Embryonic facial prominence (tissue), 1 donor: Measurements from ENCODE around the gene ATG4B.
"Not testable (repeated sequence)": the region's sequence is repeated elsewhere in the genome, so short reads cannot be mapped to it uniquely, and the experiment has no call there.

Source experiments
- DNase-seq: peaks from one replicate; pipeline ENCODE4 v3.0.0-alpha.2; 2016; ENCODE audit errors: extremely low spot score

The ATG4B gene

GRCh38 chr2:241640165-241640795 is 2.8 kb downstream of the ATG4B start:
- no peak for DNase-seq

- no peak for DNase-seq
Observed at GRCh38 chr2:241641631-241642030, 4.1 kb downstream of the ATG4B start.

DNA sequence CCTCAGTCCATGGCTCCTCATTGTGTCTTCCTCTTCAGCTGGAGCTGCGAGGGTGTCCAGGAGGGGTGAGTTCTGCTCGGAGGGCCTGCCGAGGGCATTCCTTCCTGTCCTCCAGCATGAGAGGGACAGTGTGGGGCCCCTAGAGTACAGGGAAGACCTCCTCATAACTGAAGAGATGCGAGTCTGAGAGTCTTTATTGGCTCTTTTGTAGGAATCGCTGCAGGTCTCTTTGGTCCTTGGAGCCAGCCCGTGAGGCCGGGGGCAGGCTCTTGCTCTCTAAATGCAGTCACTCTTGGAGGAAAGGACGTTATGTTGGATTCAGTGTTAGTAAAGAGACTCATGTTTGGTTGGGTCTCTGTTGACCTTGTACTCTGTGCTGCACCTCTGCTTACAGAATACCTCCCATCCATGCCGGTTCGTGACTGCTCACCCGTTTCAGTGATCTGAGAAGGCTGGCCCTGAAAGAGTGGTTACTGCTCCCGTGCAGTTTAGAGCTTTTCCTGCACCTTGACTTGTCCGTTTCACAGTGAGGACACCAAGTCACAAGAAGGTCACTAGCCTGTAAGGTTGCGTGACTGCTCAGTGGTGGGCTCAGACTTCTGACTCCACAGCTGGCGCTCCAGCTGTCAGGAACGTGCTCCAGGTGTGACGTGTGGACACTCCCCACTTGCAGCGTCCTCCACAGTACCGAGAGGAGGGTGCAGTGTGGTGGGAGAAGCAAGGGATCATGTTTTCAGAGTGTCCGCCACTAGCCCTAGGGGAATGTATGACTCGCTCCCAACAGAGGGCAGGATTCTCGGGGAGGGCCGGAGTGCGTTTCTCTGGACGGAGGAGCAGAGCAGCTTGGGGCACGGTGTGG is 7.8 kb downstream of the ATG4B start:
- no peak for DNase-seq

- no peak for DNase-seq
Observed at GRCh38 chr2:241645915-241646645, 8.6 kb downstream of the ATG4B start.

DNA sequence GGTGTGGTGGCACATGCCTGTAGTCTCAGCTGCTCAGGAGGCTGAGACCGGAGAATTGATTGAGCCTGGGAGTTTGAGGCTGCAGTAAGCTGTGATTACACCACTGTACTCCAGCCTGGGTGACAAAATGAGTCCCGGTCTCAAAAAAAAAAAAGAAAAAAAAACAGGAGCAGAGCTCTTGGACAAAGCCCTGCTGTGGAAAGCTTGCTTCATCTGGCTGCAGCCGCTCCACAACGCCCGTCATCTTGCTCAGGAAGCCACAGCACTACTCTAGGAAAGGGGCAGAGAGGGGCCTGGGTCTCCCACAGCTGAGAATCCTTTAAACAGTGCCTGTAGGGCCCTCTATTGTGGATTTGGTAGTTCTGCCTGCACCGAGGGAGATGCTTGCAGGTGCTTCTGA is 11.0 kb downstream of the ATG4B start:
- DNase-seq, result no peak

GRCh38 chr2:241649404-241649803 is 11.9 kb downstream of the ATG4B start:
- no peak for DNase-seq

GRCh38 chr2:241649927-241650326 is 12.4 kb downstream of the ATG4B start:
- no peak for DNase-seq

DNA sequence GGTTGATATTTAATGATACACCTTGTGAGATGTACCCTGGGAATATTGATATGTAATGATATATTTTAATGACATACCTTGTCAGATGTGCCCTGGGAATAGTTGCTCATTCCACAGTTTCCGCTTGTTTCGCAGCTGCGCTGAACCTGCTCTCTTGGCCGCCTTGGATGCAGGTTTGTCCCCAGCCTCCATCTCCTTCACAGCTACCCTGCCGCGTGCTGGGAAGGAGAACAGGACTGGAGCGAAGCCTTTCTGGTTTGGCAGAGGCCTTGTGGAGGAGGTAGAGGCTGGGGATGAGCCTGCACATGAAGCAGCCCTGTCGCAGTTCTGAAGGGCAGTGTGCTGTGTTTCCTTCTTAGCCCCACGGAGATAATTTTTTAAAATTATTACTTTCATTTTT is 14.6 kb downstream of the ATG4B start:
- no peak for DNase-seq

DNA sequence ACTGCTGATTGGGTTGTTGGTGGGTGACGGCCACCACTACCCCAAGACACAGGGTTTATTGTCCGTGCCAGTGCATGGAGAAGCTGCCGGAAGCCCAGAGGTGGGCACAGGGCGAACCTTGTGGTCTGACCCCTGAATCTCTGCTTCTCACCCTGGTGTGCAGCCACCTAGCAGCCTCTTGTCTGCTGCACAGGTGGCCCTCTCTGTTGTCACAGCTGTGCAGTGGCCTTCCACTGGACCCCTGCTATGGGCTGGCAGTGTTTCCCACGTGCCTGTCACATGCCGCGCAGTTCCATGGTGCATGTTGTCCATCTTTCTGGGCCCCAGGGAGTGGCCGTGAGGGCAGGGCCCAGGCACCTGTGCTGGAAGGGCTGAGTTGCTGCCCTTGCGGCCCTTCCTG is 15.2 kb downstream of the ATG4B start:
- no peak for DNase-seq

GRCh38 chr2:241653210-241653750 is 15.8 kb downstream of the ATG4B start:
- DNase-seq, result no peak

DNA sequence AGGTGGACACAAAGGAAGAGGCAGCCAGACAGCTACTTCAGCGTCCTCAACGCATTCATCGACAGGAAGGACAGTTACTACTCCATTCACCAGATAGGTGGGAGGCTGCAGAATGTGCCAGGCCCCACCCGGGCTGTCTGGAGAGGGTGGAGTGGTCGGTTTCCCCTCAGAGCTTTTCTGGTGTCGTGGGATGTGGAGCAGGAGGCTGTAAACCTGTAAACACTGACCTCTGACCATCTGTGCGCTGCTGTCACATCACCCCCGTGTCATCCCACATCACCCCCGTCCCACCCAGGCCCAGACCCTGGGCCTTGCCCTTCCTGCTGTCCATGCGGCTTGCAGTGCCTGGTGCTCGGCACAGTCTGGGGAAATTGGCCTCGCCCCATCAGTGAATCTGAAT is 17.1 kb downstream of the ATG4B start:
- no peak for DNase-seq

- no peak for DNase-seq
Observed at GRCh38 chr2:241655516-241656189, 18.2 kb downstream of the ATG4B start.

DNA sequence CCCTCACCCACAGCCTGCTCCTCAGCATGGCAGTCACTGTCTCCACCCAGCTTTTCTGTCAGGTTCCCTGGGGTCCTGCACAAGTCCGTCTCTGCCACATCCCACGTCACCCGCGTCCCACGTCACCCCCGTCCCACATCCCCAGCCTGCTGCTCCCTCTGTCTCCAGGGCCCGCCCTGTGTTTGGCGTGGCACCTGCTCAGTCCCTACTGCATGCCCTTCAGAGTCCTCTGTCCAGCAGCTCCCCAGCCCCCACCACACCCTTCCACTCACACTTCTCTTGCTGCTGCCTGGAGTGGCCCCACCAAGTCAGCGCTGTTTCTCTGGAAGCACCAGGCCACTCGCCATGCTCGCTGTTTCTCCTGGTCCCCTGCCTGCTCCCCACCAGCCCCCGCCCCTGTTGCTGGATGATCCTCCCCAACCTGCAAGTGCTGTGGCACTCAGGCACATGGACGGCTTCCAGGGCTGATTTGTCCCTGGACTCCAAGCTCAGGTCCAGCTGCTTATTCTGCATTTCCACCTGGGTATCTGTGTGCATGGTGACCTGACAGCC is 18.8 kb downstream of the ATG4B start:
- no peak for DNase-seq

GRCh38 chr2:241657786-241658254 is 20.3 kb downstream of the ATG4B start:
- DNase-seq, result no peak

DNA sequence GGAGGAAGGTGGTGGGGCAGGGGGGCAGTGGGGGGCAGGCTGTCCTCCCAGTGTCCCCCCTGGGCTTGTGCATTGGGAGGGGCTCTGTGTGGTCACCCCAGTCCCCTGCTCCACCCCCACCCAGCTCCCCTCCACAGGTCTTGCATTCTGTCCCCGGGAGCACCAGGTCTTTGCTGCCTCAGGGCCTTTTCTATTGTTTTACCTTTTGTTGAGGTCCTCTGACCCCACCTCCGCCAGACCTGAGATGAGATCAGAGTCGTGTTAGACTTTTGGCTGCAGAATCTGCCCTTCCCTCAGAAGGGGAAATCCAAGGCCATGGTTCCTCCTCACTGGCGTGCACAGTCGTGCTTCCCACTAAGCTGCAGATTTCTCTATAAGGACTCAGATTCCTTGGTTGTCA is 20.8 kb downstream of the ATG4B start:
- DNase-seq, result no peak

- peak; percentile 34 for DNase-seq
Observed at GRCh38 chr2:241659150-241659739, 21.8 kb downstream of the ATG4B start.

GRCh38 chr2:241660593-241661213 is 23.2 kb downstream of the ATG4B start:
- DNase-seq, result no peak

DNA sequence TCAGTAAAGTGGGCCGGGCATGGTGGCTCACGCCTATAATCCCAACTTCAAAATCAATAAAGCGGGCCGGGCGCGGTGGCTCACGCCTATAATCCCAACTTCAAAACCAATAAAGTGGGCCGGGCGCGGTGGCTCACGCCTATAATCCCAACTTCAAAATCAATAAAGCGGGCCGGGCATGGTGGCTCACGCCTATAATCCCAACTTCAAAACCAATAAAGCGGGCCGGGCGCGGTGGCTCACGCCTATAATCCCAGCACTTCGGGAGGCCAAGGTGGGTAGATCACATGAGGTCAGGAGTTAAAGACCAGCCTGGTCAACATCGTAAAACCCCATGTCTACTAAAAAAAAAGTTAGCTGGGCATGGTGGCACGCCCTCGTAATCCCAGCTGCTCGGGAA is 25.2 kb downstream of the ATG4B start:
- DNase-seq, result not testable (repeated sequence)

GRCh38 chr2:241665731-241666440 is 28.4 kb downstream of the ATG4B start:
- DNase-seq, result no peak
